ENCODE data around the gene CORT.

GRCh38 chr1:10480614-10481013 is 30.8 kb downstream of the CORT start:
- TF ChIP-seq POLR2A (IDR thresholded peaks at IDR 0.05; ENCODE audit: low read depth) (no peak), EP300 (IDR thresholded peaks at IDR 0.05) (no peak), CTCF (IDR thresholded peaks at IDR 0.05) (no peak), POLR2AphosphoS5 (IDR thresholded peaks at IDR 0.05) (no peak)
